Mesothelial cell of epicardium (in vitro differentiated cells): ENCODE results near the gene ALK. TPM values are rescaled to one million over a fixed set of nuclear protein-coding genes. Genes with fewer than 3 reads are reported as not detected.

Experiments used
- DNase-seq, 2 experiments: peaks; one replicate each; pipeline ENCODE4 v3.0.0; 2021; ENCODE audit warnings: low spot score in 2 of 2; ENCODE audit not compliant: unreplicated experiment in 2 of 2
- H3K27ac Mint-ChIP-seq: 2 replicates; pipeline ENCODE4 v1.8.0; 2021; ENCODE audit warnings: mixed read lengths
- H3K27me3 Mint-ChIP-seq: 2 replicates; pipeline ENCODE4 v1.8.0; 2021; ENCODE audit warnings: low read depth, mixed read lengths
- H3K36me3 Mint-ChIP-seq: 2 replicates; pipeline ENCODE4 v1.8.0; 2021; ENCODE audit warnings: mixed read lengths
- H3K4me1 Mint-ChIP-seq: 2 replicates; pipeline ENCODE4 v1.8.0; 2021; ENCODE audit warnings: mixed read lengths
- H3K4me3 Mint-ChIP-seq: 2 replicates; pipeline ENCODE4 v1.8.0; 2021; ENCODE audit warnings: mild to moderate bottlenecking, moderate library complexity, mixed read lengths
- H3K9me3 Mint-ChIP-seq: 2 replicates; pipeline ENCODE4 v1.8.0; 2021; ENCODE audit warnings: mixed read lengths
- total RNA-seq: library from RNA; stranded (reverse); gene quantifications from 3 replicates; pipeline ENCODE4 v1.2.1, GENCODE V29; 2021
- TF ChIP-seq, protein P1 (sequence below): fragments of 200-600 bp; sonication (generic); IDR thresholded peaks from one replicate; pipeline ENCODE4 v1.5.0; 2021; ENCODE audit warnings: antibody characterized with exemption; ENCODE audit not compliant: unreplicated experiment

Gene ALK
- total RNA-seq, 1 donor from 2014 or later, result 0.13 TPM

GRCh38 chr2:29495536-29496060 lies 425.8 kb downstream of the ALK start:
- no peak for DNase-seq
- Mint-ChIP-seq H3K36me3 (no peaks in the 10 kb centered on the region), H3K4me1 (no peaks in the 10 kb centered on the region), H3K27ac (no peak overlapping the region), H3K4me3 (no peak overlapping the region), H3K27me3 (peaks cover 22% of the 10 kb centered on the region), H3K9me3 (no peaks in the 10 kb centered on the region)
- TF ChIP-seq, protein P1, sequence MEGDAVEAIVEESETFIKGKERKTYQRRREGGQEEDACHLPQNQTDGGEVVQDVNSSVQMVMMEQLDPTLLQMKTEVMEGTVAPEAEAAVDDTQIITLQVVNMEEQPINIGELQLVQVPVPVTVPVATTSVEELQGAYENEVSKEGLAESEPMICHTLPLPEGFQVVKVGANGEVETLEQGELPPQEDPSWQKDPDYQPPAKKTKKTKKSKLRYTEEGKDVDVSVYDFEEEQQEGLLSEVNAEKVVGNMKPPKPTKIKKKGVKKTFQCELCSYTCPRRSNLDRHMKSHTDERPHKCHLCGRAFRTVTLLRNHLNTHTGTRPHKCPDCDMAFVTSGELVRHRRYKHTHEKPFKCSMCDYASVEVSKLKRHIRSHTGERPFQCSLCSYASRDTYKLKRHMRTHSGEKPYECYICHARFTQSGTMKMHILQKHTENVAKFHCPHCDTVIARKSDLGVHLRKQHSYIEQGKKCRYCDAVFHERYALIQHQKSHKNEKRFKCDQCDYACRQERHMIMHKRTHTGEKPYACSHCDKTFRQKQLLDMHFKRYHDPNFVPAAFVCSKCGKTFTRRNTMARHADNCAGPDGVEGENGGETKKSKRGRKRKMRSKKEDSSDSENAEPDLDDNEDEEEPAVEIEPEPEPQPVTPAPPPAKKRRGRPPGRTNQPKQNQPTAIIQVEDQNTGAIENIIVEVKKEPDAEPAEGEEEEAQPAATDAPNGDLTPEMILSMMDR, result no peak

- Mint-ChIP-seq H3K9me3 (no peaks in the 10 kb centered on the region), H3K4me3 (no peak overlapping the region), H3K36me3 (no peaks in the 10 kb centered on the region), H3K4me1 (no peaks in the 10 kb centered on the region), H3K27me3 (peaks cover 22% of the 10 kb centered on the region), H3K27ac (no peak overlapping the region)
- no peak for DNase-seq
- TF ChIP-seq, protein P1, result no peak
Observed at GRCh38 chr2:29495068-29495467, 426.3 kb downstream of the ALK start.

- H3K4me1 Mint-ChIP-seq, result no peaks in the 10 kb centered on the region
- TF ChIP-seq, protein P1, result no peak
- no peaks in the 10 kb centered on the region for H3K9me3 Mint-ChIP-seq
- no peaks in the 10 kb centered on the region for H3K36me3 Mint-ChIP-seq
- H3K27me3 Mint-ChIP-seq, result peaks cover 18% of the 10 kb centered on the region
- H3K27ac Mint-ChIP-seq, result no peak overlapping the region
- H3K4me3 Mint-ChIP-seq, result no peak overlapping the region
- no peak for DNase-seq
Observed at GRCh38 chr2:29492701-29493100, 428.7 kb downstream of the ALK start.

GRCh38 chr2:29490045-29490444 lies 431.3 kb downstream of the ALK start:
- Mint-ChIP-seq H3K9me3 (peaks cover 9% of the 10 kb centered on the region), H3K36me3 (no peaks in the 10 kb centered on the region), H3K27me3 (peaks cover 4% of the 10 kb centered on the region), H3K4me3 (no peak overlapping the region), H3K4me1 (no peaks in the 10 kb centered on the region), H3K27ac (no peak overlapping the region)
- TF ChIP-seq, protein P1, result no peak
- no peak for DNase-seq

DNA sequence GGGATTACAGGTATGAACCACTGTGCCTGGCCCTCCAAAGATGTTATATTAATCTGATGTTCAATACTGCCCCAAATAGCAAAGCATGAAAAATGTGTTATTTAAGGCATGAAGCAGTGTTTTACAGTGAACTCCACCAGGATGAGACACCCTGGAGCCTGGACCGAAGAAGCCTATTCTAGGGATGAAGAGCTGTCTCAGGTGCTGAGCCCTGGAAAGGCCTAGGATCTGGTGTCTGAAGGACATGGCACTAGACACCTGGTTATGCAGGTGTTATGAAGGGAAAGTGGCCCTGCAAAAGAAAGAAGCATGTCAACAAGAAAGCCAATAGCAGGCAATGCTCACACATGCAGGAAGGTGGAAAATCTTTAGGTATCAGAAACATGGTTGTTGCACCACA lies 431.8 kb downstream of the ALK start:
- Mint-ChIP-seq H3K27me3 (peaks cover 4% of the 10 kb centered on the region), H3K4me1 (no peaks in the 10 kb centered on the region), H3K27ac (no peak overlapping the region), H3K4me3 (no peak overlapping the region), H3K36me3 (no peaks in the 10 kb centered on the region), H3K9me3 (peaks cover 14% of the 10 kb centered on the region)
- DNase-seq, result no peak
- TF ChIP-seq, protein P1, result no peak
